Esophagus squamous epithelium (tissue), 5 donors: ENCODE measurements around the gene TGFBRAP1. TPM values are rescaled to one million over a fixed set of nuclear protein-coding genes. Genes with fewer than 3 reads are reported as not detected.

Experiments
- DNase-seq: peaks from one replicate; lab custom pipeline; 2025; lab: John Stamatoyannopoulos, UW
- H3K27ac ChIP-seq, 4 donors: fragments of 200-600 bp; sonication (generic); one replicate each; pipeline ENCODE4 v1.5.1; 2016 to 2019; ENCODE audit warnings: mild to moderate bottlenecking in 1 of 4
- H3K27me3 ChIP-seq, 4 donors: fragments of 200-600 bp; sonication (generic); 1 replicate in 3 of 4; 2 replicates in 1 of 4; pipeline versions ENCODE4 v1.5.1 to v1.6.0; 2017 to 2021; ENCODE audit warnings: antibody characterized with exemption in 1 of 4
- H3K36me3 ChIP-seq, 3 donors: fragments of 200-600 bp; sonication (generic); one replicate each; pipeline ENCODE4 v1.5.1; 2016 to 2019
- H3K4me1 ChIP-seq, 3 donors: fragments of 200-600 bp; sonication (generic); one replicate each; pipeline ENCODE4 v1.5.1; 2017 to 2019
- H3K4me3 ChIP-seq, 4 donors: fragments of 200-600 bp; sonication (generic); 1 replicate in 3 of 4; 2 replicates in 1 of 4; pipeline ENCODE4 v1.5.1; 2016 to 2019; ENCODE audit warnings: mild to moderate bottlenecking in 2 of 4, moderate library complexity in 1 of 4
- H3K9me3 ChIP-seq, 3 donors: fragments of 200-600 bp; sonication (generic); one replicate each; pipeline ENCODE4 v1.5.1; 2016 to 2019
- POLR2A ChIP-seq, 4 donors: fragments of 450-650 bp; IDR thresholded peaks; one replicate each; pipeline ENCODE4 v1.6.1; 2017; ENCODE audit warnings: antibody characterized with exemption in 4 of 4, mild to moderate bottlenecking in 4 of 4, moderate library complexity in 3 of 4
- WGBS, 2 donors: methylation state at CpG; one replicate each; pipeline ENCODE4 v1.1.5; 2018; 5-methylcytosine and 5-hydroxymethylcytosine counted together
- intact Hi-C: fragments of 100-400 bp; cut with DNase I; formaldehyde crosslinking; loops from one replicate; pipeline ENCODE4 v1.15.0; 2022
- total RNA-seq, 4 donors: library from RNA; depleted of rRNA; stranded (reverse); fragments of >200 nt; gene quantifications; one replicate each; pipeline ENCODE4 v1.1.0, GENCODE V29; 2016
- TF ChIP-seq, protein P1 (sequence below), 6 experiments: fragments of 450-650 bp in 4 of 6; fragments of 200-600 bp in 2 of 6; sonication (generic) in 2 of 6; IDR thresholded peaks; one replicate each; pipeline ENCODE4 v1.5.1; 2016 to 2019; ENCODE audit warnings: antibody characterized with exemption in 6 of 6, mild to moderate bottlenecking in 4 of 6, moderate library complexity in 4 of 6
- donor health status: DM: yes; HTN: yes; CAD: no.

The TGFBRAP1 gene
- total RNA-seq, 4 donors from 2014 or later, result 11.7 to 24.6 (median 15.6) TPM

DNA sequence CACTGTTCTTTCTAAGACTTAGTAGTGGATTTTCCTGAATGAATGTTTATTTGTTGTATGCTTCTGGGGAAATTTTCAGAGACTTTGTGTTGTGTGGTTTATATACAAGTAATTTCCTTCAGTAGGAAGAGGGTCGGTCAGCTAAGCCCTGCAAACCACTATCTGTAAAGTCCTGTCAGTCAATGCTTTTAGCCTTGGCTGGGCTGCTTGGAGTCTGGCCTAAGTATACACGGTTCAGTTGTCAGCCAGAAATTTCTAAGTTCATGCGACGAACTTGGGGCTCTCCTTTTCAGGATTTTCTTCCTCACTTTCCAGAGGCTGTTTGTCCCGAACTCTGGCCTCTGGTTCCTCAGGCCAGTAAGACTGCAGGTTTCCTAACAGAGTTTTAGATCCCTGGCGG is 29.1 kb upstream of the TGFBRAP1 start:
- Histone ChIP-seq H3K4me3 (no peak overlapping the region), H3K9me3 (peaks cover 0 to 4% (median 0%) of the 10 kb centered on the region in 3 donors), H3K4me1 (peaks cover 0 to 12% (median 0%) of the 10 kb centered on the region in 3 donors), H3K27ac (peak overlapping the region in 1 of 4 donors; percentile 14), H3K27me3 (no peaks in the 10 kb centered on the region), H3K36me3 (peaks cover 9 to 96% (median 24%) of the 10 kb centered on the region in 3 donors)
- DNase-seq, result no peak
- TF ChIP-seq, protein P1, sequence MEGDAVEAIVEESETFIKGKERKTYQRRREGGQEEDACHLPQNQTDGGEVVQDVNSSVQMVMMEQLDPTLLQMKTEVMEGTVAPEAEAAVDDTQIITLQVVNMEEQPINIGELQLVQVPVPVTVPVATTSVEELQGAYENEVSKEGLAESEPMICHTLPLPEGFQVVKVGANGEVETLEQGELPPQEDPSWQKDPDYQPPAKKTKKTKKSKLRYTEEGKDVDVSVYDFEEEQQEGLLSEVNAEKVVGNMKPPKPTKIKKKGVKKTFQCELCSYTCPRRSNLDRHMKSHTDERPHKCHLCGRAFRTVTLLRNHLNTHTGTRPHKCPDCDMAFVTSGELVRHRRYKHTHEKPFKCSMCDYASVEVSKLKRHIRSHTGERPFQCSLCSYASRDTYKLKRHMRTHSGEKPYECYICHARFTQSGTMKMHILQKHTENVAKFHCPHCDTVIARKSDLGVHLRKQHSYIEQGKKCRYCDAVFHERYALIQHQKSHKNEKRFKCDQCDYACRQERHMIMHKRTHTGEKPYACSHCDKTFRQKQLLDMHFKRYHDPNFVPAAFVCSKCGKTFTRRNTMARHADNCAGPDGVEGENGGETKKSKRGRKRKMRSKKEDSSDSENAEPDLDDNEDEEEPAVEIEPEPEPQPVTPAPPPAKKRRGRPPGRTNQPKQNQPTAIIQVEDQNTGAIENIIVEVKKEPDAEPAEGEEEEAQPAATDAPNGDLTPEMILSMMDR (IDR thresholded peaks at IDR 0.05), result no peak
- no peak for TF ChIP-seq POLR2A (IDR thresholded peaks at IDR 0.05)
- intact Hi-C loops, result no loop called here
- 50 to 56% methylated on average over 6 of the region's 6 CpGs for WGBS, 2 donors

DNA sequence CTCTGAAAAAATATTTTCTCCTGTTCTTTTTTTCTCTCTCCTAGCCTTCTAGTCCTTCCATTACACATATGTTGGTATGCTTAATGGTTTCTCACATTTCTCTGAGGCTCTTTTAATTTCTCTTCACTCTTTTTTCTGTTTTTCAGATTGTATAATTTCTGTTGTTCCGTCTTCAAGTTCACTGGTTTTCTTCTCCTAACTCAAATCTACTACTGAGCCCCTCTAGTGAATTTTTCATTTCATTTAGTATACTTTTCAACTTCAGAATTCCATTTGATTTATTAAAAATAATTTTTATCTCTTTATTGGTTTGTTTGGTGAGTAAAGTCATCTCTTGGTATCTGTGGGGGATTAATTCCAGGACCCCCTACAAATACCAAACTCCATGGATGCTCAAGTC is 27.6 kb upstream of the TGFBRAP1 start:
- Histone ChIP-seq H3K36me3 (peaks cover 0 to 96% (median 12%) of the 10 kb centered on the region in 3 donors), H3K4me1 (peaks cover 0 to 12% (median 0%) of the 10 kb centered on the region in 3 donors), H3K27me3 (no peaks in the 10 kb centered on the region), H3K4me3 (no peak overlapping the region), H3K9me3 (peaks cover 0 to 4% (median 0%) of the 10 kb centered on the region in 3 donors), H3K27ac (no peak overlapping the region)
- TF ChIP-seq, protein P1 (IDR thresholded peaks at IDR 0.05), result no peak
- TF ChIP-seq POLR2A (IDR thresholded peaks at IDR 0.05), result no peak
- WGBS, 2 donors, result 93% methylated on average over 1 of the region's 1 CpG
- no peak for DNase-seq
- intact Hi-C loops, result no loop called here

DNA sequence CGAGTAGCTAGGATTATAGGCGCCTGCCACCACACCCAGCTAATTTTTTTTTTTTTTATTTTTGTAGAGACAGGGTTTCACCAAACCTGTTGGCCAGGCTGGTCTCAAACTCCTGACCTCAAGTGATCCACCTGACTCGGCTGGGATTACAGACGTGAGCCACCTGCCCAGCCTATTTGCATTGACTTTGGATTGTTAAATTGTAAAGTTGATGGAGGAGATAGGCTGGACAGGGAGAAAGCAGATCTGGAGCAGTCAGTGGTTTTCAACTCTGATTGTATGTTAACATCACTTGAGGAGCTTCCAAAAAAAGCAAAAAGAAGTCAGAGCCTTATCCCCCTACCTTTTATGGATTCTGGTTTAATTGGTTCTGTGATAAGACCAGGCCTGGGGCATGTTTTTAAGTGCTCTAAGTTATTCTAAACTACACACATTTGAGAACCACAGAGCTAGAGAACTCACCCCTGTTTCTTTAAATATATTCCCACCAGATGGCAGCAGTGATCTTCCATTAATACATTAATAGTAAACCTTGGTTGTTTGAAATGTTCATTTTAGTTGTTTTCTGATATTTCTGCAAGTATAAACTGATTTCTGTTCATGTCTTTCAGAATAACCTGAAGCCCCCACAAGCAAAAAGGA is 15.3 kb upstream of the TGFBRAP1 start:
- Histone ChIP-seq H3K4me1 (peaks cover 0 to 5% (median 0%) of the 10 kb centered on the region in 3 donors), H3K36me3 (peaks cover 0 to 100% (median 35%) of the 10 kb centered on the region in 3 donors), H3K27me3 (no peaks in the 10 kb centered on the region), H3K9me3 (no peaks in the 10 kb centered on the region), H3K27ac (no peak overlapping the region), H3K4me3 (no peak overlapping the region)
- no peak for DNase-seq
- TF ChIP-seq, protein P1 (IDR thresholded peaks at IDR 0.05), result peak in 4 of 6 experiments; percentile 13 to 53 (median 34)
- TF ChIP-seq POLR2A (IDR thresholded peaks at IDR 0.05), result no peak
- intact Hi-C loops, result no loop called here
- WGBS, 2 donors, result 43 to 74% methylated on average over 3 to 4 of the region's 4 CpGs

DNA sequence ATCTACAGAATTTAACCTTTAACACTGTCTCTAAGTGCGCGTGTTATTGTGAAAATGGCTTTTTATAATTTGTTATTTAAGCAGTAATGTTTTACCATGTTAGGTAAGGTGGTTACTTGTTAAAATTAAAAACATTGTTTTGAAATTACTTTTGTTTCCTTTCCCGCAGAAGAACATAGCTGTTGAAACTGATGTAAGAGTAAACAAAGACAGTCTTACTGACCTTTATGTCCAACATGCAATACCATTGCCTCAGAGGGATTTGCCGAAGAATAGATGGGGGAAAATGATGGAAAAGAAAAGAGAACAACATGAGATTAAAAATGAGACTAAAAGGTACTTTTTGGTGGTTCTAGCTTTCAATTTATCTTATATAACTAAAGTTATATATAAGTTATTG is 9.9 kb upstream of the TGFBRAP1 start:
- Histone ChIP-seq H3K27ac (no peak overlapping the region), H3K27me3 (no peaks in the 10 kb centered on the region), H3K36me3 (peaks cover 0 to 55% (median 24%) of the 10 kb centered on the region in 3 donors), H3K9me3 (no peaks in the 10 kb centered on the region), H3K4me3 (no peak overlapping the region), H3K4me1 (peaks cover 5 to 27% (median 19%) of the 10 kb centered on the region in 3 donors)
- 68 to 82% methylated on average over 4 of the region's 4 CpGs for WGBS, 2 donors
- no peak for TF ChIP-seq POLR2A (IDR thresholded peaks at IDR 0.05)
- TF ChIP-seq, protein P1 (IDR thresholded peaks at IDR 0.05), result no peak
- intact Hi-C loops, result no loop called here
- DNase-seq, result no peak

DNA sequence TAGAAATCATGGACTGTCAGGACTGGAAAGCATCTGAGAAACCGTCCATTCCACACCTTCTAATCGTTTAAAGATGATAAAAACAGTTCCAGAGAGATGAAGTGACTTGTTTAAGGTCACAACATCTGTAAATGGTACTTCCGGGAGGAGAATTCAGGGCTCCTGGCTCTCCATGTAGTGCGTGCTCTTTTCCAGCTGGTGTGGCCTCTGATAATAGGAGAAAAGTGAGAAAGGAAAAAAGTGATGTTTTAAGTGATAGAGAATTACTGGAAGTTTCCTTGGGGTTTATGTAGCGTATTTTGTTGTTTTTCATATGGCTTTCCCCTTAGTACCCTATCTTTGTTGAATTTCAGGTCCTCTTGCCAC is 8.5 kb upstream of the TGFBRAP1 start:
- peaks cover 5 to 27% (median 19%) of the 10 kb centered on the region in 3 donors for H3K4me1 ChIP-seq

More for the DNA sequence above, 8.5 kb upstream of the TGFBRAP1 start:
- WGBS, 2 donors, result 4 to 7% methylated on average over 5 of the region's 5 CpGs
- intact Hi-C loops, result no loop called here
- no peak for DNase-seq
- H3K4me3 ChIP-seq, result peak overlapping the region; percentile 67 to 90 (median 78)
- no peak for TF ChIP-seq POLR2A (IDR thresholded peaks at IDR 0.05)
- TF ChIP-seq, protein P1 (IDR thresholded peaks at IDR 0.05), result no peak
- no peaks in the 10 kb centered on the region for H3K9me3 ChIP-seq
- peaks cover 0 to 47% (median 19%) of the 10 kb centered on the region in 3 donors for H3K36me3 ChIP-seq
- peak overlapping the region; percentile 94 to 98 (median 96) for H3K27ac ChIP-seq
- H3K27me3 ChIP-seq, result no peaks in the 10 kb centered on the region
